K562 (cell line): Measurements from ENCODE around the gene PCED1B. TPM values are rescaled to one million over a fixed set of nuclear protein-coding genes. Genes with fewer than 3 reads are reported as not detected.

Source experiments
- ATF7 ChIP-seq: fragments of 450-650 bp; IDR thresholded peaks from 2 replicates; pipeline ENCODE4 v1.7.1; 2014; ENCODE audit warnings: mild to moderate bottlenecking, moderate library complexity
- DDX20 ChIP-seq: fragments of 450-650 bp; IDR thresholded peaks from 2 replicates; pipeline ENCODE4 v1.6.1; 2016; ENCODE audit warnings: missing genetic modification characterization, low read depth, mild to moderate bottlenecking, missing compliant biosample characterization, moderate library complexity
- ELF1 ChIP-seq: fragments of 200-800 bp; sonication (Bioruptor generic); IDR thresholded peaks from 2 replicates; pipeline ENCODE4 v1.6.1; 2016; ENCODE audit warnings: missing genetic modification characterization, missing compliant biosample characterization
- GABPA ChIP-seq: fragments of 200-800 bp; sonication (Bioruptor generic); conservative IDR thresholded peaks from 2 replicates; pipeline ENCODE4 v1.6.1; 2016; ENCODE audit warnings: low read depth, missing genetic modification characterization, missing compliant biosample characterization
- GATA2 ChIP-seq: sonication (generic); formaldehyde crosslinking; IDR thresholded peaks from 2 replicates; pipeline ENCODE4 v1.4.0; 2020; ENCODE audit warnings: mild to moderate bottlenecking, missing genetic modification reagents
- GTF3C2 ChIP-seq: IDR thresholded peaks from 3 replicates; pipeline ENCODE4 v1.6.1; 2011; ENCODE audit warnings: borderline replicate concordance, mild to moderate bottlenecking, moderate library complexity; ENCODE audit not compliant: insufficient read length; ENCODE audit errors: extremely low read depth
- LCOR ChIP-seq: sonication (generic); formaldehyde crosslinking; IDR thresholded peaks from 2 replicates; pipeline ENCODE4 v1.8.0; 2022; ENCODE audit warnings: mild to moderate bottlenecking, missing genetic modification reagents
- MCM5 ChIP-seq: fragments of 450-650 bp; IDR thresholded peaks from 2 replicates; pipeline ENCODE4 v1.6.1; 2016; ENCODE audit warnings: low read depth
- PRDM10 ChIP-seq: fragments of 450-650 bp; IDR thresholded peaks from 2 replicates; pipeline ENCODE4 v1.6.1; 2018; ENCODE audit not compliant: partially characterized antibody
- RUNX1 ChIP-seq: sonication (generic); IDR thresholded peaks from 2 replicates; pipeline ENCODE4 v1.6.1; 2016; ENCODE audit warnings: antibody characterized with exemption, low read depth
- TFAP4 ChIP-seq: sonication (generic); formaldehyde crosslinking; IDR thresholded peaks from 2 replicates; pipeline ENCODE4 v1.8.0; 2022; ENCODE audit warnings: missing genetic modification reagents, mild to moderate bottlenecking, moderate library complexity, borderline replicate concordance
- ZBTB33 ChIP-seq: sonication (generic); formaldehyde crosslinking; IDR thresholded peaks from 2 replicates; pipeline ENCODE4 v1.8.1; 2023; ENCODE audit warnings: mild to moderate bottlenecking, missing genetic modification reagents
- ZFP91 ChIP-seq: sonication (generic); formaldehyde crosslinking; IDR thresholded peaks from 2 replicates; pipeline ENCODE4 v1.8.0; 2022; ENCODE audit warnings: mild to moderate bottlenecking, missing genetic modification reagents
- ZNF766 ChIP-seq: fragments of 200-800 bp; sonication (Bioruptor generic); conservative IDR thresholded peaks from 2 replicates; pipeline ENCODE4 v1.6.1; 2016; ENCODE audit warnings: missing genetic modification characterization, missing compliant biosample characterization
- polyA plus RNA-seq, 8 experiments: library from polyadenylated mRNA; depleted of rRNA in 4 of 8; stranded (reverse) in 5 of 8; unstranded in 3 of 8; fragments of >200 nt; fragmentation: Nextera tagmentation in 2 of 8; fragmentation: Illumina TruSeq in 1 of 8; extraction: Ambion mirVana in 2 of 8; extraction: Trizol in 1 of 8; gene quantifications; 2 replicates each; pipeline versions ENCODE4 v1.2.1 to v1.2.3, GENCODE V29; 2011 to 2014; ENCODE audit warnings: inconsistent platforms in 1 of 8, missing spikeins in 1 of 8
- total RNA-seq, 7 experiments: library from RNA; depleted of rRNA in 6 of 7; stranded (reverse); fragments of >200 nt in 6 of 7; fragmentation: Illumina TruSeq in 2 of 7; extraction: Trizol in 2 of 7; gene quantifications; 2 replicates each; pipeline versions ENCODE4 v1.2.1 to v1.2.3, GENCODE V29; 2011 to 2021; ENCODE audit warnings: low replicate concordance in 1 of 7

The PCED1B gene
- total and polyA plus RNA-seq, 9 of the 15 experiments (the other 6 are each of a cell fraction or from before 2014, with no cell fraction given) = 1.2 to 9.3 (median 2.5) TPM

GRCh38 chr12:47276621-47277309 lies 197.3 kb downstream of the PCED1B start (continued):
- TF ChIP-seq LCOR (CRISPR knock-in tag) (no peak), TFAP4 (CRISPR knock-in tag) (no peak), ATF7 (0 out of 2 replicates have a peak, but pooled peaks have one; percentile 46), ZBTB33 (no peak), ZFP91 (CRISPR knock-in tag) (no peak), ELF1 (tag) (peak; percentile 75), PRDM10 (peak; percentile 57), ZNF766 (CRISPR knock-in tag) (no peak; the same call in 1 of the 2 replicates), MCM5 (no peak), DDX20 (tag) (no peak), GABPA (tag) (peak; percentile 87), RUNX1 (no peak), GTF3C2 (no peak), GATA2 (no peak)
